Adipocyte (in vitro differentiated cells): Measurements from ENCODE around the gene ACTA1.

ENCODE experiments used
- DNase-seq: peaks from one replicate; pipeline ENCODE4 v3.0.0-alpha.2; 2015; ENCODE audit warnings: low read depth
- H3K27me3 ChIP-seq: replicated peaks from 2 replicates; pipeline ENCODE4 v1.7.0; 2013; ENCODE audit warnings: mild to moderate bottlenecking, low read length, moderate library complexity; ENCODE audit not compliant: control insufficient read depth, insufficient read depth
- H3K36me3 ChIP-seq: 2 replicates; pipeline ENCODE4 v1.7.0; 2013; ENCODE audit warnings: low read length, mild to moderate bottlenecking, moderate library complexity; ENCODE audit not compliant: control insufficient read depth, insufficient read depth, severe bottlenecking
- H3K4me1 ChIP-seq: 2 replicates; pipeline ENCODE4 v1.7.0; 2013; ENCODE audit warnings: mild to moderate bottlenecking, low read length, moderate library complexity; ENCODE audit not compliant: control insufficient read depth, insufficient read depth
- H3K4me3 ChIP-seq: 2 replicates; pipeline ENCODE4 v1.7.0; 2013; ENCODE audit warnings: mild to moderate bottlenecking, low read length, moderate library complexity
- H3K9ac ChIP-seq: 2 replicates; pipeline ENCODE4 v1.7.0; 2013; ENCODE audit warnings: mild to moderate bottlenecking, low read length, moderate library complexity
- H3K9me3 ChIP-seq: 2 replicates; pipeline ENCODE4 v1.7.0; 2013; ENCODE audit warnings: mild to moderate bottlenecking, low read length, moderate library complexity; ENCODE audit not compliant: control insufficient read depth

ACTA1 gene

DNA sequence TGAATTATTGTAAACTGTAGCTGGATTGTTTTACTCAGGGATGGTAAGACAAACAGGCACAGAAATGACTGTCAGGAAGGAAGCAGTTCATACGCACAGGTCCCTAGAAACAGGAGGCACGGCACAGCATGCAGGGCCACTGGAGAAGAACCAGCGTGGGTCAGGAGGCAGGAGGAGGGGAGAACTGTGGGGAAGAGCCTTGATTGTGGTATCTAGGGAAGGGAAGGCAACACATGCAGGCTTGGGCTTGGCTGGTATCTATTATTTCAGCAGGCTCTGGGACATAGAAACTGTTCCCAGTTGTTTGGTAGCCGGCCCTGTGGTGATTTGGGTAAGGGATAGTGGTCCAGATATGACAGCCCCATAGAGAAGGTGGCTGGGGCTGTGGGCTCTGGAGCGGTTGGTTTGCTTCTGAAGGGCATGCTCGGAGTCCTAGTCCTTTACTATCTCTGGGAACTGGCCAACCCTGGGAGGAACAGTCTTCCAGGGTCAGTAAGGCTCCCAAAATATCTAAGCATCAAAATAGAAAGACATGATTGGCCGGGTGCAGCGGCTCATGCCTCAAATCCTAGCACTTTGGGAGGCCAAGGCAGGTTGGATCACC lies 47.9 kb downstream of the ACTA1 start:
- Histone ChIP-seq H3K9ac (no peak overlapping the region), H3K9me3 (no peaks in the 10 kb centered on the region)
- no peak for DNase-seq

DNA sequence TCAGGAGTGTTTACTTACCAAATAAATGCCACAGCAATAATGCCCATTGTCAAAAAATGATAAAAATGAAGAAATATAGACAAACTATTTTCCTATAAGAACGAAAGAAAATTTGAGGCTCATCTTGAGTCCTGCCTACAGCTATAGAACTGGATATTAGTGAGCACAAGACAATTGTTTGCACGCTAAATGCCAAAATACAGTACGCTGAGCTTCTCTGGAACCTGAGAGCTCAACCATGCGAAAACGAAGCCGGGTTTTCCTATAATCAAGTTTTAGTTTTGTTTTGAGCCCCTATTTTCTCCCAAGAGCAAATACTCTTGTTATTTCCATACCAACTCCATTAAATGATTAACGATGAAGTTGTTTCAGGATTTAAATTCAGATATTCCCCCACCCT lies 49.1 kb downstream of the ACTA1 start:
- no peaks in the 10 kb centered on the region for H3K36me3 ChIP-seq
- no peak overlapping the region for H3K9ac ChIP-seq
- H3K4me3 ChIP-seq: no peak overlapping the region
- no peaks in the 10 kb centered on the region for H3K9me3 ChIP-seq
- peaks cover 16% of the 10 kb centered on the region for H3K27me3 ChIP-seq
- no peak for DNase-seq
- peaks cover 8% of the 10 kb centered on the region for H3K4me1 ChIP-seq

More for the DNA sequence above, 47.9 kb downstream of the ACTA1 start:
- no peaks in the 10 kb centered on the region for H3K36me3 ChIP-seq
- H3K4me3 ChIP-seq: no peak overlapping the region
- peaks cover 11% of the 10 kb centered on the region for H3K27me3 ChIP-seq
- peaks cover 8% of the 10 kb centered on the region for H3K4me1 ChIP-seq

DNA sequence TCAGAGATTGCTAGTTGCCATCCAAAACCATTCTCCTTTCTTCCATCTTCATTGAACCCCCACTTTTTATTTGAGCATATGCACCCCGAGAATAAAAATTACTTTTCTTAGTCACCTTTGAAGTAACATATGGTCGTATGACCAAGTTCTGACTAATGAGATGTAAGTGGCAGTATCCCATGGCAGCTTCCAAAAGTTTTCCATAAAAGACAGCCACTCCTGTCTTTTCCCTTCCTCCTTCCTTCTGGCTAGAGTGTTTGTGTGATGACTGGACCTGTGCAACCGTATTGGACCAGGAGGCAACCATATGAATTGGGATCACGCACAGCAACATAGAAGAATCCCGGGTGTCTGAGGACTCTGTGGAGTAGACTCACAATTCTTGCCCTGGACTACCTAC lies 49.9 kb downstream of the ACTA1 start:
- no peaks in the 10 kb centered on the region for H3K36me3 ChIP-seq
- H3K9ac ChIP-seq: no peak overlapping the region
- DNase-seq: no peak
- H3K4me1 ChIP-seq: peaks cover 2% of the 10 kb centered on the region
- no peak overlapping the region for H3K4me3 ChIP-seq
- H3K9me3 ChIP-seq: no peaks in the 10 kb centered on the region
- peaks cover 16% of the 10 kb centered on the region for H3K27me3 ChIP-seq

DNA sequence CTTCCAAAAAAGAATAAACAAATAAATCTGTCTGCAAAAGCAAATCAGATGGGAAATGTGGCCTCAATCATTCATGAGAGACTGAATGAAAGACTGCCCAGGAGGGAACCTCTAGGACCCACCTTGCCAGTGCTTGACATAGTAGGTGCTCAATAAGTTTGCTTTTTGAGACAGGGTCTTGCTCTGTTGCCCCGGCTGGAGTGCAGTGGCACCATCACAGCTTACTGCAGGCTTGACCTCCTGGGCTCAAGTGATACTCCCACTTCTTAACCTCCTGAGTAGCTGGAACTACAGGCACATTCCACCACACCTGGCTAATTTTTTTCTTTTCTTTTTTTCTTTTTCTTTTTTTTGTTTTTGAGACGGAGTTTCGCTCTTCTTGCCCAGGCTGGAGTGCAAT lies 50.7 kb downstream of the ACTA1 start:
- Histone ChIP-seq H3K9ac (no peak overlapping the region), H3K9me3 (no peaks in the 10 kb centered on the region)
- no peak for DNase-seq

More for the DNA sequence above, 50.7 kb downstream of the ACTA1 start:
- Histone ChIP-seq H3K4me3 (no peak overlapping the region), H3K4me1 (no peaks in the 10 kb centered on the region), H3K27me3 (peaks cover 16% of the 10 kb centered on the region), H3K36me3 (no peaks in the 10 kb centered on the region)
